HG03280 (cell line): Measurements from ENCODE around the gene RNH1.

Source experiments
- ATAC-seq: cut with Tn5 transposase; IDR thresholded peaks from one replicate; pipeline ENCODE4 v1.9.1; 2021; ENCODE audit warnings: mild to moderate bottlenecking, moderate library complexity; ENCODE audit not compliant: unreplicated experiment

The RNH1 gene

GRCh38 chr11:537622-538430, 30.8 kb upstream of the RNH1 start:
- ATAC-seq = peak; percentile 0

DNA sequence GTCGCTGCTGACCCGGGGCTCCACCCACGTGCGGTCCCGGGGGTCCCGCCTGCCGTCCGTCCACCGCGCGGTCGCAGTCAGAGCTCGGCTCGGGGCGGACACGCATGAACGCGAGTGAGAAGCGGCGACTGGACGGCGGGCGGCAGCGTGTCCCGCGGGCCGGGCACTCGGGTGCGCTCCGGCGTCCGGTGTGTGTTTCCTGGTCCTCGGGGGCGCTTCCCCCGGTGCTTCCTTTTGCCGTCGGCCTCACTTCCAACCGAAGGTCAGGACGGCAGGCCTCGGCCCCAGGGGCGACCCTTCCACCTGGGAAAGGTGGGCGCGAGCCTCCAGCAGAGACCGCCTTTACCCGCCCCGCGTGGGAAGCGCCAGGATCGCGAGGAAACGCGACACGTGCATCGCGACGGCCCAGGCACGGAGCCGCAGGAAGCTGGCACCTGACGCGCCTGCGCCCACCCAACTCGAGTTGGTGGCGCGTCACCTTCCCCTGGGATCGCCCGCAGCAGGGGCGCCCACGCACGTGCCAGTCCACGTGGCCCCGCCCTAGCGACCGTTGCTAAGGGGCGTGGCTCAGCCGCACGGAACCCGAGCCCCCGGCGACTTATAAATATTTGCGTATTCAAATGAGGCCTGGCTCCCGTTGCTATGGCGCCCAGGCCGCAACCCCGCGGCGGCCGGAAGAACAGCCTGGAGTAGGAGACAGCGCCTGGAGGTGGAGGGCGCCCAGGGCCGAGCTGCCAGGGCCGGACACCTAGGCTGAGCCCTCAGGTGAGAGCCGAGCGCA, 30.0 kb upstream of the RNH1 start, which contains the start of gene LRRC56:
LRRC56 (plus strand) TSS at position 687 of the 781 bp plus-strand sequence. CDS start 3,158 bp downstream, outside the sequence.
- peak; percentile 53 for ATAC-seq

- peak; percentile 66 for ATAC-seq
Observed at GRCh38 chr11:535519-536454, 28.7 kb upstream of the RNH1 start, which contains the start of gene HRAS. Gene HRAS, minus strand, starts transcription at chr11:535576.

- peak; percentile 25 for ATAC-seq
Observed at GRCh38 chr11:535210-535518, 28.1 kb upstream of the RNH1 start.

- no peak for ATAC-seq
Observed at GRCh38 chr11:534396-535209, 27.6 kb upstream of the RNH1 start.

DNA sequence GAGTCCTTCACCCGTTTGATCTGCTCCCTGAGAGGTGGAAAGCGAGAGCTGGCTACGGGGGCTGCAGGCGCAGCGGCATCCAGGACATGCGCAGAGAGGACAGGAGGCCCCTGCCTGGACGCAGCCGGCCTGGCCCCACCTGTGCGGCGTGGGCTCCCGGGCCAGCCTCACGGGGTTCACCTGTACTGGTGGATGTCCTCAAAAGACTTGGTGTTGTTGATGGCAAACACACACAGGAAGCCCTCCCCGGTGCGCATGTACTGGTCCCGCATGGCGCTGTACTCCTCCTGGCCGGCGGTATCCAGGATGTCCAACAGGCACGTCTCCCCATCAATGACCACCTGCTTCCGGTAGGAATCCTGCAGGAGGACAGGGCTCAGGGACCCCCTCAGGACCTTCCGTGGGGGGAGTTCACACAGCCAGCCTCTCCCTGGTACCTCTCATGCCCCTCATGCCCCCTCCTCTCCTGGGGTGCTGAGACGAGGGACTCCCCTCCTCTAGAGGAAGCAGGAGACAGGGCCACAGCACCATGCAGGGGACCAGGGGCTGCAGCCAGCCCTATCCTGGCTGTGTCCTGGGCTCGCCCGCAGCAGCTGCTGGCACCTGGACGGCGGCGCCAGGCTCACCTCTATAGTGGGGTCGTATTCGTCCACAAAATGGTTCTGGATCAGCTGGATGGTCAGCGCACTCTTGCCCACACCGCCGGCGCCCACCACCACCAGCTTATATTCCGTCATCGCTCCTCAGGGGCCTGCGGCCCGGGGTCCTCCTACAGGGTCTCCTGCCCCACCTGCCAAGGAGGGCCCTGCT, 26.7 kb upstream of the RNH1 start:
- no peak for ATAC-seq

DNA sequence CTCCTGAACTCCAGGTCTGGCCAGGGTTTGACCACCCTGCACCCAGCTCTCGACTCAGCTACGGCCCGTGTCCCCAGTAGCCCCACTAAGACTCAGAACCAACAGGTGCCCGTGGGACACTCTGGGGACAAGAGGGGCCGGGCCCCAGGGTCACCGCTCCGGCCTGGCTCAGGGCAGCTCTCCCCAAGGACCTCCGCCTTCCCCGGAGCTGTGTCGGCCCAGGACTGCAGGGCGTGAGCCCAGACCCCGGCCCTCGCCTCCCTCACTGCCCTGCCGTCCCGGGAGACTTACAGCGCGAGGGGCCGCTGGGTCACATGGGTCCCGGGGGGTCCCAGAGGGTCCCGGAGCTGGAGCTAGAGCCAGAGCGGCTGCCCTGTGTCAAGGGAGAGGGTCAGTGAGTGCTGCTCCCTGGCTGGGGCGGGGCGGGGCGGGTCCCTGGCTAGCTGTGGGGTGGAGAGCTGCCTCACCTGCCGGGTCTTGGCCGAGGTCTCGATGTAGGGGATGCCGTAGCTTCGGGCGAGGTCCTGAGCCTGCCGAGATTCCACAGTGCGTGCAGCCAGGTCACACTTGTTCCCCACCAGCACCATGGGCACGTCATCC, 26.0 kb upstream of the RNH1 start:
- ATAC-seq = no peak

DNA sequence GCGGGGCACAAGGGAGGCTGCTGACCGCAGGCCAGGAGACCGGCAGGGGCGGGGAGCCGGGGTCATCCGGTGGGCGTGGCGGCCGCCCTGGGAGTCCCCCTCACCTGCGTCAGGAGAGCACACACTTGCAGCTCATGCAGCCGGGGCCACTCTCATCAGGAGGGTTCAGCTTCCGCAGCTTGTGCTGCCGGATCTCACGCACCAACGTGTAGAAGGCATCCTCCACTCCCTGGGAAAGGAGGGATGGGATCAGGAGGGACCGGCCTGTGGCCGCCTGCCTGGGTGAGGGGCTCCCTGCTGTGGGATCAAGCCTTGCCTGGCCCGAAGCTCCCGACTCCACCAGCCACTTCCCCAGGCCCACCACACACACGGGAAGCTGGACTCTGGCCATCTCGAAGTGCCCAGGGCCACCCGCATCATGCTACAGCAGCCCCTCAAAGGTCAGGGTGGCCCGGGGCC, 25.5 kb upstream of the RNH1 start:
- no peak for ATAC-seq

GRCh38 chr11:531919-532526, 25.0 kb upstream of the RNH1 start:
- no peak for ATAC-seq

GRCh38 chr11:530960-531831, 24.2 kb upstream of the RNH1 start:
- no peak for ATAC-seq

DNA sequence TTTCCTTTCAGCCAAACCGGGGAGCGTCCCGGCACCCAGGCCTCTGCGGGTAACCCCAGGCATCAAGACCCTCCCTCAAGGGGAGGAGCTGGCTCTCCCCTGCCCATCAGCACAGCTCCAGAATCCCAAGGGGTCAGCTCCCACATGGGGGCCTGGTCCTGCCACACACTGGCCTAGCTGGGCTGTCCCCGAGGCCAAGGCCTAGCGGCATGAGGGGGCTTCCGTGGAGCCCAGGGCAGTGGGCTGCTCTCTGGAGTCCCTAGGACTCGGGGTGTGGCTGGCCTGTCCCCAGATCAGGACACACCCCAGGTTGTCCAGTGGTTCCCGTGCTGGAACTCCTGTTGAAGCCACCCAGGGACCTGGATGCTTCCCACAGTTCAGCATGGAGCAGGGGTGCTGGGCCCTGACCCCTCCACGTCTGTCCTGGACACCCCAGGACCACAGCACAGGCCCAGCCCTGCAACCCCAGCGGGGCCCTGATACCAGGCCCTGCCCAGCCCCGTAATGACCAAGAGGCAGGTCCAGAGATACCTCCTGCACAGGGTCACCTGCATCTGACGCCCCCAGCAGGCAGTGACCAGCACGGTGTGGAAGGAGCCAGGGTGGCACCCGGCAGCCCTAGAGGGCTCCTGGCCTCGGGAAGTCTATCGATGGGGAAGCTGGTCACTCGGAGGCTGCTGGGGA, 22.8 kb upstream of the RNH1 start:
- no peak for ATAC-seq

DNA sequence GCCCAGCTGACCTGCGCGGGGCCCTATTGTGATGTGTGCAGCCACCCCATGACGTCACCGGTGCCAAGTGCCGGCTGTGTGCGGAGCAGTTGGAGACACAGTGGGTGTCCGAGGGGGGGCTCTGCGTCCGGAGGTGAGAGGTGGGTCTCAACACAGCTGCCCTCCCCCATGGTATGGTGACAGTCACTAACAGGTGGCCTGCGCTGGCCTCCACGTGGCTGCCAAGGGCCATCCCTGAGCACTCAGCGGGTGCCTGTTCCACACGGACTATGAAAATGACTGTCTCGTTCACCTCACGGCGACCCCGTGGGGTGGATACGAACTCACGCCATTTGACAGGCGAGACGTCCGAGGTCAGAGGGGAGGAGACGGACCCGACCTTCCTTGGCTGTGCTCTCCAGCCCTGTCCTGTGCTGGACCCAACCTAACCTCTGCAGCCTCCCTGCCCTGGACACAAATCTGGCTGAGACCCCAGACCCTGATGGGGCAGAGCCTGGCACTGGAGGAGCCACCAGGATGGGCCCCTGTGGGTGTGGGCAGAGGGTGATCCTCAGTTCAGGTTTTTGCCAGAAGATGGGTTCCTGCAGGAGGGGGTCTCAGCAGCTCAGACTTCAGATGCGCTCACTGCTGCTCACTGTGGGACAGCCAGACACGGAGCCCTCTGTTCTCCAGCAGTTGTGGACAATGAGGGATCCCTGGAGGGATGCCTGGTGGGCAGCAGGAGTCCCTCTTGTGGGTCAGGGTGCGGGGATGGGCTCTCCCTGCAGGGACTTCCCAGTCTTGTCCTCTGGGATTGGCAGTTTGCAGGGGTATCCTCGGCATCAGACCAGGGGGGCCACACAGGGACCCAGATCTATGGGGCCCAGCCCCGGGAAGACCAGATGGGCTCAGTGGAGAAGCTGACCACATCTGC, 22.0 kb upstream of the RNH1 start:
- ATAC-seq = no peak

GRCh38 chr11:528166-528814, 21.2 kb upstream of the RNH1 start:
- no peak for ATAC-seq

DNA sequence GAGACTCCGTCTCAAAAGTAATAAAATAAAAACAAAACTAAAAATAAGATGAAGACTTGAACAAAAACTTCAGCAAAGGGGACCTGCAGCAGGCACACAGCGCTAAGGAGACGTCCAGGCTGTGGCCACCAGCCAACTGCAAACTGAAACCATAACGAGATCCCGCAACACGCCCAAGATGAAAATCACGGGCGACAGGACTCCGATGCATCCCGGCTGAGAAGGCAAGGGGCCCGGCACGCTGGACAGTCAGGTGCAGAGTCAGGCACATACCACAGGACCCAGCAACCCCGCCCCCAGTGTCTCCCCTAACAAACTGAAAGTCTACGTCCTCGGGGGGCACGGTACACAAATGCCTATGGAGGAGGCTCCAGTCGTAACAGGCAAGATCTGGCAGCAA, 19.1 kb upstream of the RNH1 start:
- no peak for ATAC-seq

GRCh38 chr11:521177-521688, 14.2 kb upstream of the RNH1 start:
- ATAC-seq = no peak
